ENCODE data around the gene SIX4. TPM values are rescaled to one million over a fixed set of nuclear protein-coding genes. Genes with fewer than 3 reads are reported as not detected.

The SIX4 gene
- polyA plus RNA-seq, 3 donors, result not detected

GRCh38 chr14:60723116-60723906 lies 840 bp downstream of the SIX4 start:
- under 1% methylated on average over 75 of the region's 78 CpGs for WGBS (ENCODE audit: insufficient coverage)
- intact Hi-C loops (cut with micrococcal nuclease), result loop anchor here in 1 of 2 donors (10.0 kb wide), 1 partner anchor 301 kb away; no protein-coding TSS in a partner anchor

More at GRCh38 chr14:60723116-60723906, 840 bp downstream of the SIX4 start:
- Mint-ChIP-seq H3K4me1 (peaks cover 27% of the 10 kb centered on the region), H3K36me3 (peaks cover 7 to 12% of the 10 kb centered on the region in 2 donors), H3K9me3 (peaks cover 0 to 35% (median 16%) of the 10 kb centered on the region in 7 donors), H3K27ac (peak overlapping the region in 1 of 7 donors; percentile 13), H3K4me3 (peak overlapping the region; percentile 80 to 96), H3K27me3 (ENCODE audit: low read depth in 3 of 3) (peaks cover 87 to 93% (median 87%) of the 10 kb centered on the region in 3 donors)
- Histone ChIP-seq H3K4me2 (replicated peaks; ENCODE audit: extremely low read depth, low read length, poor library complexity, severe bottlenecking) (peak overlapping the region; percentile 92), H3K27ac (ENCODE audit: low read depth in 1 of 2, low read length in 2 of 2) (no peak overlapping the region), H3K4me1 (ENCODE audit: control insufficient read depth in 1 of 2, insufficient read depth in 2 of 2, low read length in 2 of 2) (peaks cover 23 to 34% of the 10 kb centered on the region in 2 donors), H3K36me3 (replicated peaks in 1 of 2; ENCODE audit: control insufficient read depth in 1 of 2, insufficient read depth in 2 of 2, low read length in 2 of 2) (no peaks in the 10 kb centered on the region), H3K27me3 (ENCODE audit: control insufficient read depth in 2 of 2, insufficient read depth in 2 of 2, low read length in 2 of 2) (peaks cover 69 to 97% of the 10 kb centered on the region in 2 donors), H3K79me2 (ENCODE audit: insufficient read depth, low read length) (no peaks in the 10 kb centered on the region), H4K20me1 (ENCODE audit: insufficient read depth, low read length) (no peaks in the 10 kb centered on the region), H2AFZ (ENCODE audit: insufficient read depth, low read depth, low read length, poor library complexity, severe bottlenecking) (peak overlapping the region; percentile 77), H3K9ac (ENCODE audit: insufficient read depth, low read length, poor library complexity, severe bottlenecking) (peak overlapping the region; percentile 43), H3K4me3 (replicated peaks in 1 of 3; ENCODE audit: low read depth in 2 of 3, low read length in 3 of 3) (peak overlapping the region; percentile 3 to 73 (median 36)), H3K9me3 (replicated peaks in 1 of 2; ENCODE audit: control insufficient read depth in 1 of 2, insufficient read depth in 1 of 2, low read length in 2 of 2) (peaks cover 0 to 50% of the 10 kb centered on the region in 2 donors)
- TF ChIP-seq CTCF (IDR thresholded peaks at IDR 0.05), result no peak
- peak; percentile 5 to 40 (median 15) for DNase-seq

All from CD14-positive monocyte (primary cell).